Hippocampal formation (tissue), 2 donors: ENCODE data around the gene FAM204A.

Source experiments
- DNase-seq, 2 donors: peaks; one replicate each; lab custom pipeline; 2025; lab: John Stamatoyannopoulos, UW

FAM204A gene

DNA sequence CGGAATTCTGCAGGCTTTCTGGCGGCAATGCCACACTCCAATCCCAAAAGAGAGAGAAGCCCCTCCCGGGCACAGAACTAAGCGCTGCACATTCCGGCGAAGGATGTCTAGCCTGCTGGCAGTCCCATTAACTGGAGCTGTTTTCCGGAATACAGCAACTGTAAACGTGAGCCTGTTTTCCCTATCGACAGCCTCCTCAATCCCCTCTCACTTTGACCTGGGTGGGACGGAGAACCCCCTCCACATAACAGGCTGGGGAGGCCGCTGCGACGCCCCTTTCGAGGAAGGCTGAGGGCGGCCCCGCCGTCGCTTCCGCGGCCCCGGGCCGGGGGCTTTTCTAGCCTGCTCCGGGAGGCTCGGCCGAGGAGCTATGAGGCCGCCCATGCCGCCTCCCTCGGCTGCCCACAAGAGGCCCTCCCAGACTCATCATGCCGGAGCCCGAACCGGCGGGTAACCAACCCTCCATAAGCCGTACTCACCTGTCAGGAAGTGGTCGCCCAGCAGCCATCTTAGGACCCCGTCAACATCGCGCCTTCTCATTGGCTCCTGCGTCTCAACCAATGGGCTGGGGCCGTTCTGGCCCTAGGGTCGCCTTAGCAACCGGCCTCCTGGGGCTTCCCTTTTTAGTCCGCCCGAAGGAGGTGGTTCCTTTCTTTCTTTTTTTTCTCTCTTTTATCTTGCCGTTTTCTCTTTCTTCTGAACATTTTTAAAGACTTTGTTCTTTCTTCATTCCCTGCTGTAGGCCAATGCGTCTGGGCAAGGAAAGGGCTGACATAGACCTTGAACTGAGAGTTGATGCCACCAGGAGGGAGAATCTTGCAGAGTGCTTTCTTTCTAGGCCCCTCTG is at the start of gene FAM204A:
FAM204A (minus strand) TSS at position 534 of the 847 bp plus-strand sequence. CDS start 5,909 bp downstream, outside the sequence.
- DNase-seq: peak; percentile 76 to 90

DNA sequence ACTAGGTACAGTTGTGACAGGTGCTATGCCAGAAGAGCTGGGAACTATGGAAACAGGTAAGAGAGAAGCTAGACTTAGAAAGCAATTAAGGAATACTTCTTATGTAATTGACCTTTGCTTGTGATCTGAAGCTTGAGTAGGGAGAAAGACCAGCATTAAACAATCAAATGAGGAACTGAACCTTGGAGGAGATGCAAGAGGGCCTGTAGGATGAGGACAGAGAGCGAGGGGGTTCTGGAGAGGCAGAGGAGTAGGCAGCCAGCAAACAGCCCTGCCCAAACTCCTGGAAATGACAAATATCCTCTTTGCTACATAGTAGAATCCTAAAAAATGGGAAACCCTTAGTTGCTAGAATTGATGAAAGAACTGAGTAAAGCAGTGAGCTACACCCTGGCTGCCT is 41.6 kb upstream of the FAM204A start:
- no peak for DNase-seq

DNA sequence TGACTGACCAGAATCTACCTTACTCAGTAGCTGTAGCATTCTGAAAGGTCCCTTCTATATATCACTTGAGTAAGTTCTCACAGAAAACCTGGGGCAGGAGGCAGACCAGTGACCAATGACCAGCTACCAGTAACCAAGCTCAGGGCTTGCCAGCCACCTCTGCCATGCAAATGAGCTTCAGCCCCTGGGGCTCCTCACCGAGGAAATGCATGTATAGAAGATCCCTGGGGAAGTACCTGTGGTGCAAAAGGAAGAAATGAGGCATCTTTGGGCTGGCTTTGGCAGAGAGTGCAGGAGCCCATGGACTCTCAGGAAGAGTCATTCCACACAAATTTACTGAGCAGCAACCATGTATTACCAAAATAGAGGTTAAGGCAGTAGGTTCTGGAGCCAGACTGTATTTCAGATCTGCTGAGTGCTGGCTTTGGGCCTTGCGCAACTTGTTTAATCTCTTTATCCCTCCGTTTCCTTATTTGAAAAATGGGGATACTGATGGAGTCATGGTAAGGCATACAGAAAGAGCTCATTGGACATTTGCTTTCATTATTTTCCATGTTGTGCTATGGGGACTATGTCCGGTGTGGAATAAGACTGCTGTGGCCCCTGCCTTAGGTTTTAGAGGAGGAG is 41.1 kb upstream of the FAM204A start:
- no peak for DNase-seq

DNA sequence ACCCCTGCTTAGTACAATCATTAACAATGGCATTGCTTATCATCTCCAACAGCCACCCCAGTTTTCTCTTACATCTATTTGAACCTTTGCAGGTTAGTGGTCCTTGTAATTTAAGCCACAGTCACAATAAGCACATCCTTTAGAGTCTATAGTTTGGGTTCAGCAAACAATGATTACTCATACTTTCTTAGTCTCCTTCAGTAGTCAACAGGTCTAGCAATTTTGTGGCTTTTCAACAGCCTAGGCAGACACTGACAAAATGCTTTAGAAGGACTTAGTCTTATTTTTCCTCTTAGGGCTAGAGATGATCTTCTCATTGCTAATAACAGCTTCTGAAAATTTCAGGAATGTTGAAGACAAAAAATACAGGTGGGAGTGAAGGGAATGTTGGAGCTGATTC is 32.3 kb upstream of the FAM204A start:
- DNase-seq: no peak

DNA sequence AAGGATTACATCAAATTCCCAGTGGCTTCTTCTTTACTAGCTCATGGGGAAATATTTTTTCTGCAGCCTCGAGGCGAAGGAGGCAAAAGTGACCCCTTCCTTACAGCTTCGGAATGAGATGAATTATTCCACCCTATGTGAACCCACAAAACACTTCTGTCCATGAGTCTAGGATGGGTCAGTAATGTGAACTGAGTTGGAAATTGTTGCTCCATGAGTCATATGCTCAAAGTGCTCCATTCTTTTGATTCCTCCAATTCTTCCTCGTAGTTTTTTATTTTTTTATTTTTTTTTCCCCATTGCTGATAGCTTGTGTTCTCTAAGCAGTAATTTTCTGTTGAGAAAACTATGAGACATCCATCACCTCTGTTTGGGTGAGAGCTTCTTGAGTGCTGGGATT is 31.7 kb upstream of the FAM204A start:
- no peak for DNase-seq

DNA sequence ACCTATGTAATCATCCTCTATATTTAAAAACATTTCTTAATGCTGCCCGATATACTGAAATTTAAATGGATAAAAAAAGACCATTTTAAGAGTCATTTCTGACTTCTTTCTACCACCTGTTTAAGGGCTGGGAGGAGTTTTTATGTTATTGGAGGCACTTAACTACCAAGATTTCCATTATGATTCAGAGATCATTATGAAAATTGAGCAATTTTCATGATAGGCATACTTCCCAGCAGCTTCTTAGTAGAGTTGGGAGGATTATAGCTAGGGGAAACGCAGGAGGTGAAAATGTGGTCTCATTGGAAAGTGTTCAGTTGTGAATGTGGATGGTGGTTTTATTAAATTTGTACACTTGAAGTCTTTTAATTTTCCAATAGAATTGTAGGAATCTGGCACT is 28.4 kb upstream of the FAM204A start:
- no peak for DNase-seq

DNA sequence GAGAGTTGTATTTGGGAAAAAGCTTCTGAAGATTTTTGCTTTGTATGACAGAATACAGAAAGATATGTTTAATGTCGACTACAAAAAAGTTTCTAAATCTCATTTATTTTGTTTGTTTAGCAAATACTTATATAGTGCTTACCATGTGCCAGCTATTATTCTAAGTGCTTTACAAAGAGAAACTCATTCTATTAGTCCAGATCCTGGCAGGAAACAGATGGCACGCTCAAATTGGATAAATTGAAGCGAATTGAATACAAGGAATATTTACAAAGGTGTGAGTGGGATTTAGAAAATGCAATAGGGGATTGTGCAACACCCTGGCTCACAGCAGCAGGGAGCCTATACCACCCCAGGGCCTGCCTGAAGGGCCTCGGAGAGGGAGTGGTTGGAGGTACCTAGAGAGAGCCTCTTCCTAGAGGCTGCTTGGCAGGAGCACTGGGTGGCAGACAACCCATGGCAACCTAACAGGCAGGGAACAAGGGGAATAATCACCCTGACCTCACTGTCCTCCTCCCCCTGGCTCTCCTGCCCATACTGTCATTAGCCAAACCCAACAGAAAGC is 27.6 kb upstream of the FAM204A start:
- DNase-seq: no peak

DNA sequence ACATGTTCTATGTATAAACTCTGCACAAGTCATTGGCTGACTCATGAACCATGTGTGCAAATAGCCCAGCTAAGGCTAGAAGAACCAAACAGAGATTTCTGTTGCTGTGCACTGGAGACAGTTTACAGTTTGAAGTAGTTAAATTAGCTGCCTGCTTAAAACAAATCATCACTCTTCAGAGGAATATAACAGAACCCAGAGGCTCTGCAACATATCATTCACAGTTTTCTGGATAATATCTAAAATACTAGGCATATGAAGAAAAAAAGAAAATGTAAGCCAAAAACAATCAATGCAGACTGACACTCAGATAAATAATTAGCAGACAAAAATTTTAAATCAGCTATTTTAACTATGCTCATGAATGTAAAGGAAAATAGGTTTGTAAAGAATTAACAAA is 23.6 kb upstream of the FAM204A start:
- DNase-seq: no peak

DNA sequence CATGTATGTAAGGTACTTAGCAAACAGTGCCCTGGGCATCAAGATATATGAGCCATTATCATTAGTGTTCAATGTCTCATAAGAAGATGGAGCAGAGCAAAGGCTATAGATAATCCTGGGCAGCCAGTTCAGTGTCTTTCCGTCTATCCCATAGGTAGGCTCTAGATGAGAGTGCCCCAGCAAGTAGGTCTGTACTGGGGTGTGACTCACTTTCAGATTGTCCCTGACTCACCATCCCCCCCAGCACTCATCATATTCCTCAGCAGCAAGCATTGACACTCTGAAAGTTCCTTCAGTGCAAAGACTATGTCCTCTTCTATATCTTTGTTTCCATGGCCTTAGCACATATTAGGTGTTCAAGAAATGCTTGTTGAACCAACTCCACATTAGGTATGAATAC is 20.0 kb upstream of the FAM204A start:
- DNase-seq: no peak

DNA sequence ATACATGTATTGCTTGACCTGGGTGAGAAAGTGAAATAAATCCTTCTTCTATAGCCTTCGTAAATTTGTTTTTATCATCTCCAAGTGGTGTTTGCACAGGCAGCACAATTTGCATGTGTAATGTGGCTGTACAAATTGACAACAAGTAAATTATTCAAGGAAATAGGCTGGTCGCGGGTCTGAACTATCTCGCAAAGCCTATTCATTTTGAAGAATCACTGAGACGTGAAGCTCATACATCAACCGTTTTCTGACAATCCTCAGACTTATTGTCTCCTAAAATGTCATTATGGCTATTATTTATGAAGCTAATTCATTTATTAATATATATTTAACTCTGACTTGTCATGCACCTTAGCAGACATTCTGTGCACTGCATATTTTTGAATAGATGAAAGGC is 16.2 kb upstream of the FAM204A start:
- DNase-seq: no peak

DNA sequence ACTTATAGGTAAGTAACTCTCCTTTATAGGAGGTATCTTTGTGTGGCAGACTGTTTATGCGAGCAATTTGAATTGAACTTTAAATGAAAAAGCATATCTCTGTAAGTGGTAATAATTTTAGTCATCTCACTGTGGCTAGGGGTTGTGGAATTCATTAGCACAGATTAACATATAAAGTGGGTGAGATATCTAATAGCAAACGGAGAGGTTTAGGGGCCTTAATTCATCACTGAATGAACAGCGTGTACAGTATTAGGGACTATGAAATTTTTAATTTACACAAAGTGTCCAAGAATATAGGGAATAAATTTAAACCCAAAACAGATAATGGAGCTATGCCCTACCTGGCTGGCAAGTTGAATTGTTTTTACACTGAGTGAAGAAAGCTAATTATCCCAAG is 15.7 kb upstream of the FAM204A start:
- no peak for DNase-seq

DNA sequence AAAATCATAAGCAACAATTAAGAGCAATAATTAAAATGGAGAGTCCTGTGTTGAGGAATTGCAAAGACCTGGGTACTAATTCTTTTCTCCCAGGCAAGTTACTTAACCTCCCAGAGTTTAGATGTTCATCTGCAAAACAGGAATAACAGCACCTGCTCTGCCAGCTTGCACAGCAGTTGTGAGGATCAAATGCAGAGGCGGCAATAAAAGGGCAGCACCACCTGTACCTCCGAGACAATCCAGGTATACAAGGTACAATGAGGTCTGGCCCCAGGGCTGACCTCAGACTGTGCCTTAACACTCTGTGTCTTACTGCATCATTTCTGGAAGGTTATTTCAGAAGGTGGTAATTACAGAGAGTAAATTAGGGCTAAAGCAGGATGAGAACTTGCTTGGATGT is 14.5 kb upstream of the FAM204A start:
- no peak for DNase-seq

DNA sequence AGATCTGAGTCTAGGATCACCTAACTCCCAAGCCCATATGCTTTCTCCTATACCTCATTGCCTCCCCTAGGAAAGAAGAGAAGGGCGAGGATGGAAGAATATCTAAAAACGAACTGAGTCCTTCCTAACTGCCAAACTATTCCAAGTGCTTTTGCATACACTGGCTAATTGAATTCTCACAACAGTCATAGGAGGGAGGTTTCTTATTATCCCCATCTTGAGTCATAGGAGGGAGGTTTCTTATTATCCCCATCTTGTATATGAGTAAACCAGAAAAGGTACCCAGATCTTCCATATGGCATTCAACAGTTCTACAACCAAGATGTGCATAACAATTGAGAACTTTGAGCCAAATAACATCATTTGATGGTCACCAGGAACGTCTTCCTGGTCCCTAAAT is 13.1 kb upstream of the FAM204A start:
- DNase-seq: no peak

DNA sequence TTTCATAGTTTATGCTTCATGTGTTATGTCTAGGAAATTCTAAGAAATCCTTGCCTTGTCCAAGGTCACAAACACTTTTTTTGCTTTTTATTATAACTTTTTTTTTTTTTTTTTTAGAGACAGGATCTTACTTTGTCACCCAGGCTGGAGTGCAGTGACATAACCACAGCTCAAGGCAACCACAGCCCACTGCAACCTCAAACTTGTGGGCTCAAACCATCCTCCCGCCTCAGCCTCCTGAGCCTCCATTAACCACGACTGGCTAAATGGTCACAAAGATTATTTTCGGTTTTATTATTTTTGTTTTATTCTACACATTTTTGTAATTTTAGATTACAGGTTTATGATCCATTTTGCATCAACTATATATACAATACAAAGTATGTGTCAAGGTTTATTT is 7.1 kb upstream of the FAM204A start:
- DNase-seq: no peak

DNA sequence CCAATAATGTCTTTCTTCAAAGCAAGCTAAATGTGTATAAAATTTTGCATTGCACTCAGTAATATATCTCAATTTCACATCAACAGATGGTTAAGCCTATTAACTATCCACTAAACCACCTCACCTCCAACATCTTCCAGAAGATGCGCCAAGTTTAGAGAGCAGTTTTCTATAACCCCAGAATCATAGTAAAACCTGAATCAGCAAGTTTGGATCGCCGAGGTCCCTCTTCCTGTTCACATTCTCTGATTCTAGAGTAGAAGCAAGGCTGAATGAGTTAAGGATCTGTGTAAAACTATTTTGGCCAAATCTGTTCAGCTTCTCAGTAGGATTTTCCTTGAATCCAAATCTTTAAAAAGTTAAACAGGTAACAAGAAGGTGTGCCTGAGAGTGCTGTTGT is 1.4 kb upstream of the FAM204A start:
- DNase-seq: no peak

DNA sequence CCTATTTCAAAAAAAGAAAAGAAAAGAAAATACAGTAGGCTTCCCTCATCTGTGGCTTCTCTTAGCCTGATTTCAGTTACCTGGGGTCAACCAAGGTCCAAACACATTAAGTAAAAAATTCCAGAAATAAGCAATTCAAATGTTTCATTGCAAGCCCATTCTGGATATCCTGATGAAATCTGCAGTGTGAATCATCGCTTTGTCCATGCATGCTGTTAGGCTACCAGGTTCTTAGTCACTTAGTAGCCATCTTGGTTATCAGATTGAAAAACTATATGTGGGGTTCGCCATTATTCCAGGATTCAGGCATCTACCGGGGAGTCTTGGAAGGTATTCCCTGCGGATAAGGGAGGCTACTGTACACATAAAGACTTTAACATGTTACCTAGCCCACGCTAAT is 991 bp upstream of the FAM204A start:
- DNase-seq: no peak

DNA sequence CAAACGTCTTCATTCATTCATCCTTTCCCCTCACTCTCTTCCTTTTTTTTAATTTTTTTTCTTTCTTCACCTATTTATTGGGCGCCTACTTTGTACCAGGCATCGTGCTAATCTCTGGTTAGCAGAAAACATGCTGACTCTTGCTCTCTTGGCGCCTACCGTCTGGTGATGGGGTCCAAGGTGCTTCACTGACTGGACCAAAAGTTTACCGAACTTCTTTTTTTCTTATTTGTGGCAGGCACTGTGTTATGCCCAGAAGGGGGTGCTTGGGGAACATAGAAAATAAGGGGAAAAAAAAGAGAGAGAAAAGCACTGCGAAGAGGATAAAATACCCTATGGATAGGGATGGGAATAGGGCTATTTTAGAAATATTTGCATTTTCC is 505 bp upstream of the FAM204A start:
- DNase-seq: no peak

DNA sequence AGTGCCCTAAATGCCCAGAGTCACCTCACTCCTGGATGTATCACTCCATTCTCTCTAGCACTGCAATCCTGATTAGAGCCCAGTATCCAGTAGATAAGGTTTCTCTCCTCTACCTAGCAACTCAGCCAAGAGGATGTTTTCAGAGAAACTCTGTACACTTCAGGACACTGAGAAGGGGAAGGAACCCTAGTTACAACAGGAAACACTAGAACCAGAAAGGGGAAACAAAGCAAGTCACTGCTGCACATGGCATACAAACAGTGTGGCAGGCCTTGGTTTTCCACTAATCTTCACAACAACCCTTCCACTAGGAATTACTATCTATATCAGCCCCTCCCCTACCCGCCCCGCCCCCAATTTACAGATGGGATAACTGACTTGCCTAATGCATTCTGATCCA is 1.6 kb downstream of the FAM204A start:
- DNase-seq: no peak

DNA sequence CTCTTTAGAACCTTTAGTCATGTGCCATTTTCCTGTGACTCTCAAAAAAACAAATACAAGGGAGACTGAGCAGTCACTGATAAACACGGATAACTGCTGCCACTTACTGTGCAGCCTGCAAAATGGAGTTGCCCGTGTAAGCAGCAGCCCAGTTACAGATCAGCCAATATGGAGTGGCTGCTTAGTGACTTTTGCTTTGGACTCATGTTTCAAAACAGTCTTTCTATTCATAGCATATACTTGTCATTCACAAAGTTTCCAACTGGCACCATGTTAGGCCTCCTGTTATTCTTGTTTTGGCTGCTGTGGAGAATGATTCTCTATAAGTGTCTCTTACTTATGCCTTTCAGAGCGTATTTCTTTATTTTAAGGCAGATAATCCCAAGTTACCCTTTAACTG is 3.0 kb downstream of the FAM204A start:
- no peak for DNase-seq

DNA sequence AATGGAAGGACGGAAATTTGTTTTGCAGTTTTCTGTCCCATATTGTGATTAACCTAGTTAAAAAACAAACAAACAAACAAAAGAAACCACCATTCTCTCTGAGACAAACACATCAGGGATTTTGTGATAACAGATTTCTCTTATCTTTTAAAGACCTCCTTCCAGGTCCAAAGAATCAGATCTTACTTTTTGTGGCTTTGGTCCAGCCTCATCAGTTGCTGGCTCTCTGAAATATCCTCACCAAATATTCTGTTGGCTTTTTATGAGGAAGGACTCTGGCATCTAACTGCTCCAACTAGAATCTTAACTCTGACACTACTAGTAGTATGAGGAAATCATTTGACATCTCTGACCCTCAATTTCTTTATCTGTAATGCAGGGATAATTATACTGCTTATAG is 4.8 kb downstream of the FAM204A start:
- DNase-seq: no peak

DNA sequence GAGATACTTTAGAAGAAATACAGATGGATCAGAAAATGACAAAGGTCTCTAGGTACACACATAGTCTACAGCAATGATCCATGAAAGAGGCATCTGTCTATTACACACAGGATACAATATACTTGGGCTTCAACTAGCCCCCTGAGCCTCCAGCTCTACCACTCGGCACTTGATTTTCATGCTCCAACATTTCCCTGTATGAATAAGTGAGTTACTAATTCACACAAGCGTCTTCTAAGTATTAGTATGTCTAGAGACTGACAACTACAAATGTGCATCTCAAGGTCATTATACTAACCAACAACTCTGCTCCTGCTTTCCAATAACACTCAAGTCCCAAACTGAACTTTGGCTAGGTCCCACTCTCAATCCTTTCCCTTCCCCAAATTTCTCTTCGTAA is 8.3 kb downstream of the FAM204A start:
- DNase-seq: no peak

DNA sequence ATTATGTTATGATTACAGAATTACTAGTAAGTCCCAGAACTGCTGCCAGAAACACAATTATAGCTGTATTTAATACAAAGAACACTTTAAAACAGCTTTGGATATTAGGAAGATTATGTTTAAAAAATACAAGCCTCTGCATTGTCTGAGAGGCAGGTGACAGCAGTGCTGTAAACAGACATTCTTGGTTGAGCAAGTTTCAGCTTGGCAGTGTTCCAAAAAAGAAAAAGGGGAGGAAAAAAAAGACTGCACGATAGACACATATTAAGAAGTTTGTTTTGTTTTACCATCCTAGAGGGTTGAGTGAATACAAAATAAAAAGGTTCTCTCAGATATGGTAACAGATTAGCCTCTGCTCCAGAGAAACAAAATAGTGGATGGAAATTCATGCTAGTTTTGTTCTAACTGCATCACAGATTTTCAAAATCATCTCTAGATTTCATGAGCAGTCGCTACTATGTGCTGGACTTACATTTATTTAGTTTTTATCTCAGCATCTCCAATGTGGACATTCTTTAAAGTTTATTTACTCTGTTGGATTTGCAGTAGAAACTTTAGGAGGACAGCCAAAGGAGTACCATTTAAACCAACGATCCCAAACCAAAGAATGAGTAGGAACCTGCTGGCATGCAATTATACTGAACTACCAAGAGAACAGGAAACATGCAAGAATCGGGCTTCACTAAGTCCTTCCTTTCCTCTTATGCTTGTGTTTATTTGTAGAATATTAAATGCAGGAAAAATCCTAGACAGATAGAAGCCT is 9.0 kb downstream of the FAM204A start:
- no peak for DNase-seq

DNA sequence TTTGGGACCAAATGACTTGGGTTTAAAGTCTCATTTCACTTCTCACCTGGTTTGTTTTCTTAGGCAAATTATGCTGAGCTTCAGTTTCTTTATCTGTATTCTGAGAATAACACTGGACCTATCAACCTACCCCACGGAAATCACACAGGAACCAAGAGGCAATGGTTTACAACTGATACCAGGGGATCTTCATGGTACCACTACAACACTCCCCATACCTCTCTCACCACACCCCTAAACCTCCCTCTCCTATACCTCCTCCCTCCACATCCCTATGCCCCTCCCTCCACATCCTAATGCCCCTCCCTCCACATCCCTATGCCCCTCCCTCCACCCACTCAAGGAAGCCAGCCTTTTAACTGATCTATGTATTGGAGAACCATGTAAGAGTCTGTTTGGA is 9.9 kb downstream of the FAM204A start:
- no peak for DNase-seq
